Raji (cell line): Measurements from ENCODE around the gene USP34.
A peak's percentile ranks its signal among the peaks of the same experiment; 100 is the strongest.

ENCODE experiments used
- POLR2A ChIP-seq: IDR thresholded peaks from 2 replicates; pipeline ENCODE4 v1.6.1; 2011; ENCODE audit warnings: low read depth, low read length, control low read depth; ENCODE audit not compliant: insufficient read depth

The USP34 gene, protein sequence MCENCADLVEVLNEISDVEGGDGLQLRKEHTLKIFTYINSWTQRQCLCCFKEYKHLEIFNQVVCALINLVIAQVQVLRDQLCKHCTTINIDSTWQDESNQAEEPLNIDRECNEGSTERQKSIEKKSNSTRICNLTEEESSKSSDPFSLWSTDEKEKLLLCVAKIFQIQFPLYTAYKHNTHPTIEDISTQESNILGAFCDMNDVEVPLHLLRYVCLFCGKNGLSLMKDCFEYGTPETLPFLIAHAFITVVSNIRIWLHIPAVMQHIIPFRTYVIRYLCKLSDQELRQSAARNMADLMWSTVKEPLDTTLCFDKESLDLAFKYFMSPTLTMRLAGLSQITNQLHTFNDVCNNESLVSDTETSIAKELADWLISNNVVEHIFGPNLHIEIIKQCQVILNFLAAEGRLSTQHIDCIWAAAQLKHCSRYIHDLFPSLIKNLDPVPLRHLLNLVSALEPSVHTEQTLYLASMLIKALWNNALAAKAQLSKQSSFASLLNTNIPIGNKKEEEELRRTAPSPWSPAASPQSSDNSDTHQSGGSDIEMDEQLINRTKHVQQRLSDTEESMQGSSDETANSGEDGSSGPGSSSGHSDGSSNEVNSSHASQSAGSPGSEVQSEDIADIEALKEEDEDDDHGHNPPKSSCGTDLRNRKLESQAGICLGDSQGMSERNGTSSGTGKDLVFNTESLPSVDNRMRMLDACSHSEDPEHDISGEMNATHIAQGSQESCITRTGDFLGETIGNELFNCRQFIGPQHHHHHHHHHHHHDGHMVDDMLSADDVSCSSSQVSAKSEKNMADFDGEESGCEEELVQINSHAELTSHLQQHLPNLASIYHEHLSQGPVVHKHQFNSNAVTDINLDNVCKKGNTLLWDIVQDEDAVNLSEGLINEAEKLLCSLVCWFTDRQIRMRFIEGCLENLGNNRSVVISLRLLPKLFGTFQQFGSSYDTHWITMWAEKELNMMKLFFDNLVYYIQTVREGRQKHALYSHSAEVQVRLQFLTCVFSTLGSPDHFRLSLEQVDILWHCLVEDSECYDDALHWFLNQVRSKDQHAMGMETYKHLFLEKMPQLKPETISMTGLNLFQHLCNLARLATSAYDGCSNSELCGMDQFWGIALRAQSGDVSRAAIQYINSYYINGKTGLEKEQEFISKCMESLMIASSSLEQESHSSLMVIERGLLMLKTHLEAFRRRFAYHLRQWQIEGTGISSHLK (N-terminal part only)

DNA sequence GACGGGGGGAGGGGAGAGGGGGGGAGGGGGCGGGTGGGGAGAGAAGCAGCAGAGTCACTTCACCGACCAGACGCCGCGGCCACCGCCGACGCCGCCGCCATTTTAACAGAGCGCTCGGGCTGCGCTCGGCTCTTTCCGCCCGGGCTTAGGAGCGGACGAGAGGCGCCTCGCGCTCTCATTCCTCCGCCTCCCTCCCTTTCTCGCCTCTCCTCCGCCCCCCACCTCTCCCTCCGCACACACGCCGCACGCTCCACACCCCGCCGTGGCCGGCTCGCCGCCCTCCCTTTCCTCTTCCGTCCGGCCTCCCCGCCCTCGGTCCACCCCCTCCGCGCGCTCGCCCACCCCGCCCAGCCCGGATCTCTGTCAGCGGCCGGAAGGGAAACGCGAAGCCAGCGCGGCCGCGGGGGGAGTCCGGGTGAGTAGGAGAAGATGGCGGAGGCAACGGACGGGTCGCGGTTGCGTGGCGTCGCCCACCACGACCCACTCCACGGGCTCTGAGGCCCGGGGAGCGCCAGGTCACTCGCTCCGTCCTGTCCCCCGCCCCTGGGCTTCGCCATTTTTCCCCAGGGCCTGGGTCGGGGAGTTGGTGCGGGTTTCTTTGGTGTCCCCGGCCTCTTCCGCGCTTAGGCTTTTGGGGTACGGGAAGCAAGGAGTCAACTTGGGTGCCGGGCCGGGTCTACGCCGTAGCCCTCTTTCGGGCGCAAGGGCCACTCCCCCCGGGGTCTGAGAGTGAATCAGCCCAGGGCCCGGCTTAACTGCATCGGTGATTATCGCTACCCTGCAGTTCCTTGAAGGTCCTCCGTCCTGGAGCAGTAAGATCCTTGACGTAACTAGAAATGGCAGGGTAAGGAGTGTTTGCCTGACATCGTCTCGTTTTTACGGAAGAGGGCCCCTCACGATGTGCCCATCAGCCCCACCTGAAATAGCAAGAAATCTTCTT is at the start of gene USP34:
Gene USP34 (minus strand): TSS at position 123 of the 940 bp plus-strand sequence. CDS start 395 bp downstream, outside the sequence.
- TF ChIP-seq POLR2A = peak; percentile 85

DNA sequence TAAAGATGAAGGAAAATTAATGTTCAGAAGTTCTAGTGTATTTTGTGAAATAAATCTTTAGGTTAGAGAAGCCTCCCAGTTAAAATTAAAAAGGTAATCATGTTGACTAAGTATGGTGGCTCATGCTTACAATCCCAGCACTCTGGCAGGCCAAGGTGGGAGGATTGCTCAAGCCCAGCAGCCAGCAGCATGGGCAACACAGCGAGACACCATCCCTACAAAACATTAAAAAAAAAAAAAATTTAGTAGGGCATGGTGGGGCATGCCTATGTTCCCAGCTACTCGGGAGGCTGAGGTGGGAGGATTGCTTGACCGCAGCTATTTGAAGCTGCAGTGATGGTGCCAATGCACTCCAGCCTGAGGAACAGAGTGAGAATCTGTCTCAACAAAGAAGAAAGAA is 49.4 kb upstream of the USP34 start:
- TF ChIP-seq POLR2A = no peak

DNA sequence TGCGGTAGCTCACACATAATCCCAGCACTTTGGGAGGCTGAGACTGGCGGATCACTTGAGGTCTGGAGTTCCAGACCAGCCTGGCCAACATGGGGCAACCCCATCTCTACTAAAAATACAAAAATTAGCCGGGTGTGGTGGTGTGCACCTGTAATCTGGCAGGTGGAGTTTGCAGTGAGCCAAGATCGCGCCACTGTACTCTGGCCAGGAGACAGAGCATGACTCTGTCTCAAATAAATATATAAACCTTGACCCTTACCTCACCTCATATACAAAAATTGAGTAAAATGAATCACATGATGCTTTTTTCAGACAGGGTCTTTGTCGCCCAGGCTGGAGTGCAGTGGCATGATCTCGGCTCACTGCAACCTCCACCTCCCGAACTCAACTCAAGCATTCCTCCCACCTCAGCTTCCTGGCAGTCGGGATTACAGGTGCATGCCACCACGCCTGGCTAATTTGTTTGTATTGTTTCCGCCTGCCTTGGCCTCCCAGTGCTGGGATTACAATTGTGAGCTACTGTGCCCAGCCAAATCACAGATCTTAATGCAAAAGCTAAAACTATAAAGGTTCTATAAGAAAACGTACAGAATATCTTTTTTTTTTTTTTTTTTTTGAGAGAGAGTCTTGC is 42.0 kb upstream of the USP34 start:
- no peak for TF ChIP-seq POLR2A

DNA sequence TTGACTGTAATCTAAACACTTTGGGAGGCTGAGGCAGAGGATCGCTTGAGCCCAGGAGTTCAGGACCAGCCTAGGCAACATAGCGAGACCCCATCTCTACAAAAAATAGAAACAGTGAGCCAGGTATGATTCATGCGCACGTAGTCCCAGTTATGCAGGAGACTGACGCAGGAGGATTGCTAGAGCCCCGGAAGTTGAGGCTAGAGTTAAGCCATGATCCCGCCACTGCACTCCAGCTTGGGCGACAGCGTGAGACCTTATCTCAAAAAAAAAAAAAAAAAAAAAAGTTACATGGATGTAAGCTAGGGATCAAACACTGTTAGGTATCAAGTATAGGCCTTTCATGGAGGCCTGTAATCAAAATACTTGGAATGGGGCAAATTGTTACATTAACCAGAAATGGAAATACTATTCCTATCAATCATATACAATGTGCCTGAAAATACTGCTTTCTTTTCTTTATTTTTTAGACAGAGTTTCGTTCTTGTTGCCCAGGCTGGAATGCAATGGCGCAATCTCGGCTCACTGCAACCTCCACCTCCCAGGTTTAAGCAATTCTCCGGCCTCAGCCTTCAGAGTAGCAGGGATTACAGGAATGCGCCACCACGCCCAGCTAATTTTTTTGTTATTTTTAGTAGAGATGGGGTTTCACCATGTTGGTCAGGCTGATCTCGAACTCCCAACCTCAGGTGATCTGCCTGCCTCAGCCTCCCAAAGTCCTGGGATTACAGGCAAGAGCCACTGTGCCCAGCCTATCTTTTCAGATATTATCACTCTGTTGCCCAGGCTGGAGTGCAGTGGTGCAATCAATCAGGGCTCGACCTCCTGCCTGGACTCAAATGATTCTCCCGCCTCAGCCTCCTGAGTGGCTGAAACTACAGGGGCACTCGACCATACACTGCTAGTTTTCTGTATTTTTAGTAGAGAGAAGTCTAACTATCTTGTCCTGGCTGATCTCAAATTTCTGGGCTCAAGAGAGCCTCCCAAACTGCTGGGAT is 40.1 kb upstream of the USP34 start:
- no peak for TF ChIP-seq POLR2A

DNA sequence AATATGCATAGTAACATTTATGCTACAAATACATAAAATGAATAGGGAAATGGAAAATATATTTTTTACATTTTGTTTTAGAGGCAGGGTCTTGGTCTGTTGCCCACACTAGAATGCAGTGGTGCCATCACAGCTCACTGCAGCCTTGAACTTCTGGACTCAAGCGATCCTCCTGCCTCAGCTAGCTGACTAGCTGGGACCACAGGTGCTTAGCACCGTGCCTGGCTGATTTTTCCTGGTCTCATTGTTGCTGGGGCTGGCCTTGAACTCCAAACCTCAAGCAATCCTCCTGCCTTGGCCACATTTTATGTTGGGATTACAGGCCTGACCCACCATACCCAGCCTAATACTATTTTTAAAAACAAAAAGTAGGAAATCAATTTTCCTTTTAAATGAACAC is 34.1 kb upstream of the USP34 start:
- TF ChIP-seq POLR2A = no peak

DNA sequence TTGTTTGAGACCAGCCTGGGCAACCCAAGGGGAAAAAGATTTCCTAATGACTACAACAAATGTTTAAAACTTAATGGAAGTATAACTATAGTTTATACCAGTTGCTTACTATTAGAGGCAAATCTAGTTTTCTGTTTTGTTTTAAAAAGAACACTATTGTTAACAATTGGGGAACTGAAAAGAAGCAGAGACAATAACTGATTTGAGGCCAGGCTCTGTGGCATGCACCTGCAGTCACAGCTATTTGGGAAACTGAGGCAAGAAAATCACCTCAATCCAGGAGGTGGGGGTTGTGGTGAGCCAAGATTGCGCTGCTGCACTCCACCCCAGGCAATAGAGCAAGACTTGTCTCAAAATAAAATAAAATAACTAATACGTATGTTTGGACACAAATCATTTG is 28.2 kb upstream of the USP34 start:
- no peak for TF ChIP-seq POLR2A

DNA sequence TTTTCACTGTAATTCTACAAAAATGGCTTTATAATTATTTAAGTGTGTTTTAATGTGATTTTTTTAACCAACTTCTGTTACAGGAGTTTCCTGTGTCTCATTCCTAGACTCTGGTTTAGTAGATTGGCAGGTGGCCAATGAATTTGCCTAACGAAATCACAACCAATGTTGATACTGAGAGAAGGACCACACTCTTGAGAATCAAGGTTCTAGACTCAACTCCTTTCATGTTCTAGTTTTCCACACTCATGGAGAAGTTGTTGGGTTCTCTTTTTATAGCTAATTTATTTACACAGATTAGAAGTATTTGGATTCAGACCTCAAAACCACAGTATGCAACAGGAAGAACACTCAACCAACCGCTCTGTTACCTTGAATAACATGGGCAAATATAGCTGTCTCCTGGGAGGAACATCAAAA is 22.6 kb upstream of the USP34 start:
- TF ChIP-seq POLR2A = no peak

DNA sequence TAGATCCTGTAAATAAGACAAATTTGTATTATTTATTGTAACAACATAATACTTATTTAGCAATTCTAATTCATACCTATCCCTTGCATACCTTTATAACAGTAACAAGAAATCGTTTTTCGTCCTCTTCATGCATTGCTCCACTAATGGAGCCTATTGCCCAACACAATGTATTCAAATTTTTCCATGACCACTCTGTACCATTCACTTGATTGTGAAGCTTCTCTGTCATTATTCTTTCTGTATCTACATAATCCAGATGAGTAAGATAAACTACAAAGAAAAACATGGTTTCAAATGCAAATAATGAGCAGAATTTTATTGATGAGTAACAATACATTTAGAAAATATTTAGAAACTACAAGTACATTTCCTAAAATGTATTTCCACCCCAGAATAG is 21.6 kb upstream of the USP34 start:
- TF ChIP-seq POLR2A = no peak

DNA sequence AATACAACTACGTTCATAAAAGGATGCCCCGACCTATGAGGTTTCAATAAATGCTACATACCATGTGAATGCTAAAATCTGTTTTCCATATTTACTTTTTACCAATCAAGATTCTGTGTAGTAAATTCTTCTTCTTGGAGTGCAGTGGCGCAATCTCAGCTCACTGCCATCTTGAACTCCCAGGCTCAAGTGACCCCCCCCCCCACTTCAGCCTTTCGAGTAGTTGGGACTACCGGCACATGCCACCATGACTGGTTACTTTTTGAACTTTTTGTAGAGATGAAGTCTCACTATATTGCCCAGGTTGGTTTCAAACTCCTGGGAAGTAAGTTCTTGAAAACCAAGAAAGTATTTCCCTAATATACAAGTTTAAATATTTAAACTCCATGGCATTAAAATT is 14.4 kb upstream of the USP34 start:
- no peak for TF ChIP-seq POLR2A

DNA sequence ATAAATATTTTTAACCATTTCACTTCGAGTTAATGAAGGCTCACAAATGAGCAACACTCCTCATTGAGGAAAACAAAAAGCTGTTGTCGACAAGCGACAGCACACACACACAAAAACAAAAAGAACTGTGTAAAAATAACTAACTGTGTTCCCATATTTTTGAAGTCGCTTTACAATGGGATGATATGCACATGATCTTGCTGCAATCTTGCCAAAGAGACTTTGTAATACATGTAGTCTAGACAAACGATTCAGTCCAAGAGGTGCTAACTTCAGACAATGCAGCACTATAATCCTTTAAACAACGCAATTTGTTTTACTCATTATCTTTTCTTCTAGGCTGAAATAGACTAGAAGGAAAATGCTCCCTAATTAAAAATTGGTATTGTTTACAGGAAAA is 7.2 kb upstream of the USP34 start:
- TF ChIP-seq POLR2A = no peak

DNA sequence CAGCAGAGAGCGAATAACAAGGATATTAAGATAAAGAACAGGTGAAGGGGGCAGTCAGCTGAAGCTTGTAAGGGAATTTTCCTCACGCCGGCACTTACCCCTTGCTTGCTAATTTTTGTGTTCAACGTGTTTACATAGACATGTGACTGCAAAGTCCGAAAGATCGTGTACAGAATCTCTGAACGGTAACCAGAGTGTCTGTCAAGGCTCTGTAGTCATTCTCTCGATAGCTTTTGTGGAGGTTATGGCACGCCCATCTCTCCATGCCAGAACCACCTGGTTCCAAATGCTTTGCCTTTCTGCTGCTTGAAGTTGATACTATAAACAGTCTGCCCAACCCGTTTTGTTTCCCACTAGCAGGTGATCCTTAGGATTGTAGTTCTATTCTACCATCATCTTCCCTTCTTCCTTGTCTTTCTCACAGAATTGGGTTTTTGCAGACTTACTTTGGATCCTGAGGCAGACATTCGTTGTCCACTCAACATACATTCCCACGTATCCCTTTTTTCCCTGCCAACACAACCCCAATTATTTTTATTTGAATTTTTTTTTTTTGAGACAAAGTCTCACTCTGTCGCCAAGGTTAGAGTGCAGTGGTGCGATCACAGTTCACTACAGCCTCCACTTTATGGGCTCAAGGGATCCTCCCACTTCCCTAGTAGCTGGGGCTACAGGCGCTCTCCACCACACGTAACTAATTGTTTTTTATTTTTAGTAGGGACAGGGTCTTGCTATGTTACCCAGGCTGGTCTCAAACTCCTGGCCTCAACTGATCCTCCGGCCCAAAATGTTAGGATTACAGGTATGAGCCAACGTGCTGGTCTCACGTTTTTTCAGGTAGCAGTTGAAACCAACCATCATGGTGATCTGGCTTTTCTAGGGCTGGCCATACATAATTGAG is 1.3 kb upstream of the USP34 start:
- no peak; the same call in 1 of the 2 replicates for TF ChIP-seq POLR2A
